GM12801 (cell line): ENCODE measurements around the gene ZNF800.

Experiments used
- TF ChIP-seq, protein P1 (sequence below): IDR thresholded peaks from one replicate; pipeline ENCODE4 v1.5.1; 2011; ENCODE audit warnings: control low read depth; ENCODE audit not compliant: insufficient read length; ENCODE audit errors: extremely low read depth

Gene ZNF800, protein sequence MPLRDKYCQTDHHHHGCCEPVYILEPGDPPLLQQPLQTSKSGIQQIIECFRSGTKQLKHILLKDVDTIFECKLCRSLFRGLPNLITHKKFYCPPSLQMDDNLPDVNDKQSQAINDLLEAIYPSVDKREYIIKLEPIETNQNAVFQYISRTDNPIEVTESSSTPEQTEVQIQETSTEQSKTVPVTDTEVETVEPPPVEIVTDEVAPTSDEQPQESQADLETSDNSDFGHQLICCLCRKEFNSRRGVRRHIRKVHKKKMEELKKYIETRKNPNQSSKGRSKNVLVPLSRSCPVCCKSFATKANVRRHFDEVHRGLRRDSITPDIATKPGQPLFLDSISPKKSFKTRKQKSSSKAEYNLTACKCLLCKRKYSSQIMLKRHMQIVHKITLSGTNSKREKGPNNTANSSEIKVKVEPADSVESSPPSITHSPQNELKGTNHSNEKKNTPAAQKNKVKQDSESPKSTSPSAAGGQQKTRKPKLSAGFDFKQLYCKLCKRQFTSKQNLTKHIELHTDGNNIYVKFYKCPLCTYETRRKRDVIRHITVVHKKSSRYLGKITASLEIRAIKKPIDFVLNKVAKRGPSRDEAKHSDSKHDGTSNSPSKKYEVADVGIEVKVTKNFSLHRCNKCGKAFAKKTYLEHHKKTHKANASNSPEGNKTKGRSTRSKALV

DNA sequence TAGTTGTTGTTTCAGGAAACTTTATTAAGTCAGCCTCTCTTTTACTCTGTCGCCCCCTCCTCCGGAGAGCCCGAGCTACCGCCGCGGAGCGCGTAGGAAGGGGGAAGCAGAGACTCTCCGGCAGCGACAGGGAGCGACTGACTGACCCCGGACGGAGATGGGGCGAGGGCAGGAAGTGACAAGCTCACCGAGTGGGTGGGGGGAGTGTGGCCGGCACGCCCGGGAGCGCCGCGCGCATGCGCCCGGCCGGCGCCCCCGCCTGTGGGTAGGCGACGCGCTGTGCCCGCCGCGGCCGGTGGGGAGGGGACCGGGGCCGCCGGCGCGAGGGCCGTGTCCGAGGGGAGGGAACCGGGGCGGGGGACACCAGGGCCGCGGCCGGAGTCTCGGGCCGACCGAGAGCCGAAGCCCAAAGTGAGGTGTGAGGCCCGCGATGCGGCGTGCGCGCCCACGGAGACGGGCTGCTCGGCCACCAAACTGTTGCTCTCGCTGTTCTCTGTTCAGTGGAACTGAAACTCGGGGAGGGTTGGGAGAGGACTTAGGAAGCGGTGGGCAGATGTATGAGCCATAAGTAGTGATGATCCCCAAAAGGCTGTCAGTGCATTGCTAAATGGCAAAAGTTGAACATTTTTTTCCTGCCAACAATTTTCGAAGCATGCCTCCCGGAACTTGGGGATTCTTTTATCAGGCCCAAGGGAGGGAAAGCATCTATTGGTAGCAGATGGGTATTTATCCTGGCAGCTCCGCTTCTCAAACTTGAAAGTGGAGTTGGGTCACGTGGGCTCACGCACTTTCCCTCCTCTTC is at the start of gene ZNF800:
Gene ZNF800 (minus strand): TSS at position 143 of the 802 bp plus-strand sequence. CDS start 1,151 bp downstream, outside the sequence.
- TF ChIP-seq, protein P1, sequence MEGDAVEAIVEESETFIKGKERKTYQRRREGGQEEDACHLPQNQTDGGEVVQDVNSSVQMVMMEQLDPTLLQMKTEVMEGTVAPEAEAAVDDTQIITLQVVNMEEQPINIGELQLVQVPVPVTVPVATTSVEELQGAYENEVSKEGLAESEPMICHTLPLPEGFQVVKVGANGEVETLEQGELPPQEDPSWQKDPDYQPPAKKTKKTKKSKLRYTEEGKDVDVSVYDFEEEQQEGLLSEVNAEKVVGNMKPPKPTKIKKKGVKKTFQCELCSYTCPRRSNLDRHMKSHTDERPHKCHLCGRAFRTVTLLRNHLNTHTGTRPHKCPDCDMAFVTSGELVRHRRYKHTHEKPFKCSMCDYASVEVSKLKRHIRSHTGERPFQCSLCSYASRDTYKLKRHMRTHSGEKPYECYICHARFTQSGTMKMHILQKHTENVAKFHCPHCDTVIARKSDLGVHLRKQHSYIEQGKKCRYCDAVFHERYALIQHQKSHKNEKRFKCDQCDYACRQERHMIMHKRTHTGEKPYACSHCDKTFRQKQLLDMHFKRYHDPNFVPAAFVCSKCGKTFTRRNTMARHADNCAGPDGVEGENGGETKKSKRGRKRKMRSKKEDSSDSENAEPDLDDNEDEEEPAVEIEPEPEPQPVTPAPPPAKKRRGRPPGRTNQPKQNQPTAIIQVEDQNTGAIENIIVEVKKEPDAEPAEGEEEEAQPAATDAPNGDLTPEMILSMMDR = no peak

DNA sequence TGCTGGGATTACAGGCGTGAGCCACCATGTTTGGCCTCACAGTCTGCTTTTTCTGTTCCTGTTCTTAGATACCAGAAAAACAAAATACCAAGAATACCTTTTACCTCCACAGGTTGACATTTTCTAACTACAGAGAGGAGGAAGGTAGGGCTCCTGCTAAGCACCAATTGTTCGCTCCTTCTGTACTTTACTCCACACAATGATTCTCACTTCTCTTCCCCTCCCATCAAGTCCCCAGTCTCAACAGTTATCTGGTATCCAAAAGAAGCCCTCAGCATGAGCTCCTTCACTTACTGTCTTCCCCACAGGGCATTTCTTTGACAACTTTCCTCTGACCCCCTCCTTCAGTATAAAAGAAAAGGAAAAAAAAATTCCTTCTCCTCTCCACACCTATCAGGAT is 47.7 kb upstream of the ZNF800 start:
- TF ChIP-seq, protein P1 = no peak

DNA sequence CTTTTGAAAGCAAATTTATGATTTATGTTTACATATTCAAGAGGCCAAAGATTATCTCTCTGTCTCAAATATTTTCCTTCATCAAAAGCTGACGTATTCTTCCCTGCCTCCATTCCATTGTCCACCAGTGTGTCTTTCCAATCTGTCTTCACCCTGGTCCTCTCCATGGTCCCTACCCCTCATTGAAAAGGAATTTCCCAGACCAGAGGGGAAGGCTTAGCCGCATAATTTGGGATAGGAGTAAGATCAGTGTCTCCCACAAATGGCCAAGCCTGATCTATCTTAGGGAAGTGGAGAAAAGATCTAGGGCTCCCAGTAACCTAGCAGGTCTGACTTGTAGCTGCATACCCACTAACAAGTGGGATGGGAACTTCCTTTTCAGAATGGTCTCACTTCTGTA is 46.3 kb upstream of the ZNF800 start:
- TF ChIP-seq, protein P1 = no peak

DNA sequence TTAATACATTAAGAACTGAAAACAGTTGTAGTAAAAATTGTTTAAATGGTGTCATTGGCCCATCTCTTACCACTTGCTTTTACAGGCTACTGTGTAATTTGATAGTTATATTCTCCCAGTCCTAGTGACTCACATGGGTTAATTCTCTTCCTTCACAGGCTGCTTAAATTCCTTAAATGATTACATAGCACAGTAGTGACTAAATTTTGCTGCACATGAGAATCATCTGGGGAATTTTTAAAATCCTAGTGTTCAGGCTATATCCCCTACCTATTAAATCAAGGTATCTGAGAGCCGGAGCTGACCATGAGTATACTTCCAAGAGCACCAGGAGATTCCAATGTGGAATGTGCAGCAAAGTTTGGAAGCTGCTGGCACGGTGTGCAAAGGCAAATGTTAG is 45.3 kb upstream of the ZNF800 start:
- TF ChIP-seq, protein P1 = no peak

DNA sequence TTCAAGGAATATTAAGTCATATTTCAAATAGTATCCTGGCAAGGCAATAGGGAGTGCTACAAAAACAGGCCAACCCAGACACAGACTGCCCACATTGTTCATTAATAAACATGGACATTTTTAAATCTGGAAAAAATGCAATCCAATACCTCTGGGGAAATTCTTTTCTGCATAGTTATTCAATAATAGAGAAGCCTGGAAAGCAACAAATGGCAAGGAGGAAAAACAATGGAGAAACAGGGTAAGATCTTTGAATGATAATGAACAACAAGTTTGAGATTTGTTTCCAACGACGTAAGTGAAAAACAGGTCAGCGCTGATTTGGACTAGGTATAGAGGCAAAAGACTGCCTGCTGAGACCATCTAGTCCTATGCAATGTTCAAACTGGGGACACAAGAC is 44.7 kb upstream of the ZNF800 start:
- TF ChIP-seq, protein P1 = no peak

DNA sequence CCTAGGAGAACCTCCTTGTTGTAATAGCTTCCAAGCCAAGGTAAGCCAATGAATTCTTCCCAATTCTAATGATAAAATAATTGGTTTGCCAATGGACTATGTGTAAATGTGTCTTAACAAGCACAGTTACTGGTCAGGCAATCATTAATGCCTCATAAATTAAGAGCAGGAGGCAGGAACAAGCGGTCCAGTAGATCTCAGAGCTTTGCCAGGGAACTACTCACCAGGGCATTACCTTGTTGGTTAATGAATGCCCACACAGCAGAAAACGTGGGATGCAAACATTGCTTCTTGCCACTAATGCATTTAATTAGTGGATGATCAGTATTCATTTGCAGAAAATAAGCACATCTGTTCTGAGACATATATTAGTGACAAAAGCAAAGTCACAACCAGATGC is 26.7 kb upstream of the ZNF800 start:
- TF ChIP-seq, protein P1 = no peak

DNA sequence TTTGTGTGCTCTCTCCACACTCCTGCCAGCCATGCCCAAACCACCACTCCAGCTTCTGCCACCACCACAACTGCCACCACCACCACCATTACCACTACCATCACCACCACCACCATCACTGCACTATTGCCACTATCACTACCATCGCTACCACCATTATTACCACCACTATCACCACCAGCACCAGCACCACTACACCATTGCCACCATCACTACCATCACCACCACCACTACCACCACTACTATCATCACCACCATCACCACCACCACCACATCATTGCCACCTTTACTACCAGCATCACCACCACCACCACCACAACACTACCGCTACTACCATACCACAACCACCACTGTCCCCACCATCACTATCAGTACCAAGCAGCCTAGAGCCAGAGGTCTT is 26.0 kb upstream of the ZNF800 start:
- TF ChIP-seq, protein P1 = no peak
